Testis (tissue), 3 donors: ENCODE data around the gene CENPX. TPM values are rescaled to one million over a fixed set of nuclear protein-coding genes. Genes with fewer than 3 reads are reported as not detected.

Source experiments
- DNase-seq: peaks from one replicate; pipeline ENCODE4 v3.0.0-alpha.2; 2019
- H3K27ac ChIP-seq, 2 donors: fragments of 200-600 bp; sonication (generic); one replicate each; pipeline ENCODE4 v1.5.1; 2019
- H3K27me3 ChIP-seq: fragments of 200-600 bp; sonication (generic); one replicate; pipeline ENCODE4 v1.5.1; 2019
- H3K36me3 ChIP-seq: fragments of 200-600 bp; sonication (generic); one replicate; pipeline ENCODE4 v1.5.1; 2017; ENCODE audit warnings: low read depth; ENCODE audit errors: missing control alignments
- H3K4me1 ChIP-seq: fragments of 200-600 bp; sonication (generic); one replicate; pipeline ENCODE4 v1.5.1; 2019
- H3K4me3 ChIP-seq, 2 donors: fragments of 200-600 bp; sonication (generic); one replicate each; pipeline ENCODE4 v1.5.1; 2017 to 2019
- H3K9me3 ChIP-seq: fragments of 200-600 bp; sonication (generic); one replicate; pipeline ENCODE4 v1.5.1; 2017
- POLR2A ChIP-seq: fragments of 450-650 bp; IDR thresholded peaks from one replicate; pipeline ENCODE4 v1.6.1; 2017; ENCODE audit warnings: antibody characterized with exemption, mild to moderate bottlenecking, moderate library complexity
- WGBS, 2 donors: methylation state at CpG; one replicate each; pipeline ENCODE4 v1.1.5; 2018; 5-methylcytosine and 5-hydroxymethylcytosine counted together
- intact Hi-C: fragments of 100-400 bp; cut with DNase I; formaldehyde crosslinking; loops from one replicate; pipeline ENCODE4 v1.15.1; 2023; ENCODE audit warnings: low total_unique reads
- polyA plus RNA-seq: library from polyadenylated mRNA; stranded (reverse); fragments of 350-450 nt; fragmentation: Illumina TruSeq; extraction: RNeasy Lipid Tissue Mini Kit (QIAGEN cat#74804); gene quantifications from one replicate; pipeline ENCODE4 v1.2.3, GENCODE V29; 2014; ENCODE audit warnings: low read depth, low replicate concordance; ENCODE audit not compliant: insufficient read depth
- total RNA-seq, 2 donors: library from RNA; depleted of rRNA; stranded (reverse); fragments of >200 nt; gene quantifications; one replicate each; pipeline ENCODE4 v1.2.3, GENCODE V29; 2016
- TF ChIP-seq, protein P1 (sequence below), 3 experiments: fragments of 450-650 bp in 2 of 3; fragments of 200-600 bp in 1 of 3; sonication (generic) in 1 of 3; IDR thresholded peaks; one replicate each; pipeline ENCODE4 v1.5.1; 2016 to 2019; ENCODE audit warnings: antibody characterized with exemption in 3 of 3, mild to moderate bottlenecking in 2 of 3, moderate library complexity in 1 of 3

The CENPX gene
- total and polyA plus RNA-seq, 3 donors from 2014 or later: 43.0 to 51.8 (median 43.5) TPM

DNA sequence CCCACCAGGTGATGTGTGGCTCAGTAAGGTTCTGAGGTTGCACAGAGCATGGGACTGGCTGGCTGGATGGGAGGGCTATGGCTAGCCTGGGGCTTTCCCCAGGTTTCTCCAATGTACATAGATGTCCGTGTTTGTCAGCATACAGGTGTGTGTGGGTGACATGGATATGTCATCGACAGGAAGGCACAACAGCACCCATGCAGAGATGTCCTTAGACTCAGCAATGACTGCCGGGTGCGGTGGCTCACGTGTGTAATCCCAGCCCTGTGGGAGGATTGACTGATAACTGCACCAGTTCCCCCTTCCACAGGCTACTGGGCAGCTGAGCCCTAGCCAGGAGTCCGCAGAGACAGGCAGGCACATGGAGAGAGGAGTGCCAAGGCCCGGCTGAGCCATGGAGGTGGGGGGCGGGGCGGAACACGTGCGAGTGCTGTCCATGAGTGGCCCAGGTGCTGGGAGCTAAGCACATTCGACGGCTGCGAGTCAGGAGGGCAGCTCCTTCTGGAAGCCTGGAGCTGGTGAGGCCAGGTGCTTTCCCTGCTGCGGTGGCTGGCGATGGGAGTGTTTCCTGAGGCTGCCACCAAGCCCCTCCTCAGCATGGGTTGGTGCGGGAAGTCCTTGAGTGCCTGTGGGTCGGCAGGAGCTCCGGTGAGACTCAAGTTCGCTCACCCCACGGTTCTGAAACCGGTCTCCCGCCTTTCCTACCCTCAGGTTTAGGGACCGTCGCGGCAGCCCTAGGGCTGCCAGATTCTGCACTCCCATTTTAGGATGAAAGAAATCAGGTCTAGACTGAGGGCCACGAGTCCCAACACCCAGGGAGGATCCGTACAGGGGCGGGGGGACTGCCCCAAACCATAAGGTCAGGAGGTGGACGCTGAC lies 46.1 kb downstream of the CENPX start:
- DNase-seq: peak; percentile 54
- H3K27me3 ChIP-seq: no peaks in the 10 kb centered on the region
- intact Hi-C loops: no loop called here
- peak overlapping the region; percentile 52 to 94 for H3K27ac ChIP-seq
- no peaks in the 10 kb centered on the region for H3K9me3 ChIP-seq
- peak overlapping the region; percentile 82 to 89 for H3K4me3 ChIP-seq
- 16 to 24% methylated on average over 26 to 27 of the region's 30 CpGs for WGBS, 2 donors
- peaks cover 11% of the 10 kb centered on the region for H3K4me1 ChIP-seq
- TF ChIP-seq, protein P1, sequence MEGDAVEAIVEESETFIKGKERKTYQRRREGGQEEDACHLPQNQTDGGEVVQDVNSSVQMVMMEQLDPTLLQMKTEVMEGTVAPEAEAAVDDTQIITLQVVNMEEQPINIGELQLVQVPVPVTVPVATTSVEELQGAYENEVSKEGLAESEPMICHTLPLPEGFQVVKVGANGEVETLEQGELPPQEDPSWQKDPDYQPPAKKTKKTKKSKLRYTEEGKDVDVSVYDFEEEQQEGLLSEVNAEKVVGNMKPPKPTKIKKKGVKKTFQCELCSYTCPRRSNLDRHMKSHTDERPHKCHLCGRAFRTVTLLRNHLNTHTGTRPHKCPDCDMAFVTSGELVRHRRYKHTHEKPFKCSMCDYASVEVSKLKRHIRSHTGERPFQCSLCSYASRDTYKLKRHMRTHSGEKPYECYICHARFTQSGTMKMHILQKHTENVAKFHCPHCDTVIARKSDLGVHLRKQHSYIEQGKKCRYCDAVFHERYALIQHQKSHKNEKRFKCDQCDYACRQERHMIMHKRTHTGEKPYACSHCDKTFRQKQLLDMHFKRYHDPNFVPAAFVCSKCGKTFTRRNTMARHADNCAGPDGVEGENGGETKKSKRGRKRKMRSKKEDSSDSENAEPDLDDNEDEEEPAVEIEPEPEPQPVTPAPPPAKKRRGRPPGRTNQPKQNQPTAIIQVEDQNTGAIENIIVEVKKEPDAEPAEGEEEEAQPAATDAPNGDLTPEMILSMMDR (IDR thresholded peaks at IDR 0.05): no peak
- TF ChIP-seq POLR2A: no peak
- no peaks in the 10 kb centered on the region for H3K36me3 ChIP-seq

DNA sequence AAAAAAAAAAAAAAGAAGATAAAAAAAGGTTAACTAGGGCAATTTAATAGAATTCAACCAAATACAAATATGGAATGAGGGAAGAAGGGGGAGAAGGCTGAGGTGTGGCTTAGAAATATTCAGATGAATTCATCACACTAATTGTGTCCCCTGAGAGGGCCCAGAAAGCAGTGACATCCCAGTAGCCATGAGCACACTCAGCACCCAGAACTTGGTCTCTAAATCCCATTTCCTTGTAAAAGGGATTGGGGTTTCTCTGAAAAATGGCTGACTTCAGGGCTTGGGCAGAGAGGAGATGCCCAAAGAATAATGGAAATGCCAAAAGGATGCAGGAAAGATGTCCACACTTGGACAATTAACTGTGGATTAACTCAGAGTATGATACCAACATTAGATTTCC lies 49.2 kb downstream of the CENPX start:
- DNase-seq: no peak
- intact Hi-C loops: no loop called here

DNA sequence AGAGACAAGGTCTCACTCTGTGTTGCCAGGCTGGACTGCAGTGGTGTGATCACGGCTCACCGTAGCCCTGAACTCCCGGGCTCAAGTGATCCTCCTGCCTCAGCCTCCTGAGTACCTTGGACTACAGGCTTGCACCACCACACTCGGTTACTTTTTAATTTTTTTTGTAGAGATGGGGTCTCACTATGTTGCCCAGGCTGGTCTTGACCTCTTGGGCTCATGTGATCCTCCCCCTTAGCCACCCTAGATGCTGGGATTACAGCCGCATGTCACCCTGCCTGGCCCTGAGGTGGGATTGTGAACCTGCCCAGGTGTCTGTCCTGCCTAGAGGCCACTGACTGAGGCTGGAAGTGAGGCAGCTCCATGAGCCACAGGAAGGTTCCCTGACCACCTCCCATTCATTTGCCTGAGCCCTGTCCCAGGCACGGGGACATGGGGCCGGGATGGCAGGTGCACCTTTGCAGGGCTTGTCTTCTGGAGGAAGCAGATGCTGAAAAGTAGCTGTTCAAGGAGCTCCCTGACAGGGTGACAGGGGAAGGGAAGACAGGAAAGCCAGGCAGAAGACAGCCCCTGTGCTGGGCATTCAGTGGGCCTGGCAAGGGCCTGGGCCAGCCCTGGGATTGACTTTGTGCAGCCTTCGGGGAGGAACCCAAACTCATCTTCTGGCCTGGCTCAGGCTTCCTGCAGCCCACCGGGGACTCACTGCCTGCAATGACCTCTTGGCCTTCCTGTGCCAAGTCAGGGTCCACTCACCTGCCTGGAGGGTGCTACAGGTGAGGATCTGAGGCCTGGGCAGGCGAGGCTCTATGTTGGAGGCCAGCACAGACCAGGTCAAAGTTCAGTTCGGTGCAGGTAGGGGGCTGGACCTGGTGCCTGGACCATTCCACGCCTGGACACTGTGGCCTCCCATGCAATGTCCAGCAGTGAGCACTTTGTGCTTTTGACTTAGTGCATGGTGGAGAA lies 53.5 kb downstream of the CENPX start:
- Histone ChIP-seq H3K4me1 (peaks cover 17% of the 10 kb centered on the region), H3K36me3 (no peaks in the 10 kb centered on the region), H3K27me3 (no peaks in the 10 kb centered on the region), H3K4me3 (no peak overlapping the region), H3K27ac (no peak overlapping the region), H3K9me3 (no peaks in the 10 kb centered on the region)
- no peak for DNase-seq
- 91 to 92% methylated on average over 9 to 12 of the region's 12 CpGs for WGBS, 2 donors
- no peak for TF ChIP-seq POLR2A
- TF ChIP-seq, protein P1 (IDR thresholded peaks at IDR 0.05): no peak
- intact Hi-C loops: no loop called here

More for the DNA sequence above, 49.2 kb downstream of the CENPX start:
- Histone ChIP-seq H3K9me3 (no peaks in the 10 kb centered on the region), H3K36me3 (no peaks in the 10 kb centered on the region), H3K27me3 (no peaks in the 10 kb centered on the region), H3K4me1 (peaks cover 8% of the 10 kb centered on the region), H3K27ac (no peak overlapping the region), H3K4me3 (no peak overlapping the region)
- TF ChIP-seq POLR2A: no peak
- TF ChIP-seq, protein P1 (IDR thresholded peaks at IDR 0.05): no peak

Other genes with a start within 250 kb of the CENPX start
- gene GCGR, start 218.7 kb downstream of the CENPX start, total RNA-seq: 1 to 10 TPM; 1.3 to 1.5 TPM
- gene GCGR, start 218.7 kb downstream of the CENPX start, polyA plus RNA-seq: 0.88 TPM
- 100 to 1,000 TPM; 160 to 181 TPM for gene MCRIP1, start 189.6 kb downstream of the CENPX start, total RNA-seq
- gene MCRIP1, start 189.6 kb downstream of the CENPX start, polyA plus RNA-seq: 206 TPM
- 1 to 10 TPM; 1.6 to 1.9 TPM for gene PPP1R27, start 187.8 kb downstream of the CENPX start, total RNA-seq
- gene PPP1R27, start 187.8 kb downstream of the CENPX start, polyA plus RNA-seq: 7.5 TPM
- gene P4HB, start 162.3 kb downstream of the CENPX start, total RNA-seq: 100 to 1,000 TPM; 205 to 230 TPM
- 213 TPM for gene P4HB, start 162.3 kb downstream of the CENPX start, polyA plus RNA-seq
- 100 to 1,000 TPM; 135 to 161 TPM for gene ARHGDIA, start 151.5 kb downstream of the CENPX start, total RNA-seq
- gene ARHGDIA, start 151.5 kb downstream of the CENPX start, polyA plus RNA-seq: 201 TPM
- 100 to 1,000 TPM; 114 to 124 TPM for gene ALYREF, start 131.3 kb downstream of the CENPX start, total RNA-seq
- gene ALYREF, start 131.3 kb downstream of the CENPX start, polyA plus RNA-seq: 140 TPM
- 100 to 1,000 TPM; 191 to 198 TPM for gene ANAPC11, start 131.2 kb downstream of the CENPX start, total RNA-seq
- 195 TPM for gene ANAPC11, start 131.2 kb downstream of the CENPX start, polyA plus RNA-seq
- 10 to 100 TPM; 22.7 to 27.3 TPM for gene NPB, start 120.6 kb downstream of the CENPX start, total RNA-seq
- 1.8 TPM for gene NPB, start 120.6 kb downstream of the CENPX start, polyA plus RNA-seq
- gene PCYT2, start 111.5 kb downstream of the CENPX start, total RNA-seq: 100 to 1,000 TPM; 171 to 438 TPM
- gene PCYT2, start 111.5 kb downstream of the CENPX start, polyA plus RNA-seq: 488 TPM
- 10 to 100 TPM; 48.4 to 59.3 TPM for gene SIRT7, start 104.7 kb downstream of the CENPX start, total RNA-seq
- gene SIRT7, start 104.7 kb downstream of the CENPX start, polyA plus RNA-seq: 34.1 TPM
- 10 to 100 TPM; 31.7 to 36.9 TPM for gene MAFG, start 95.1 kb downstream of the CENPX start, total RNA-seq
- 21.8 TPM for gene MAFG, start 95.1 kb downstream of the CENPX start, polyA plus RNA-seq
- 10 to 100 TPM; 13.8 to 19.2 TPM for gene PYCR1, start 85.6 kb downstream of the CENPX start, total RNA-seq
- 28.9 TPM for gene PYCR1, start 85.6 kb downstream of the CENPX start, polyA plus RNA-seq
- gene MYADML2, start 75.6 kb downstream of the CENPX start, total RNA-seq: under 1 TPM; 0.16 to 0.25 TPM
- gene MYADML2, start 75.6 kb downstream of the CENPX start, polyA plus RNA-seq: 0.57 TPM
- gene NOTUM, start 61.7 kb downstream of the CENPX start, total RNA-seq: 10 to 100 TPM in 1 of 2 donors, 1 to 10 TPM in 1; 9.5 to 13.2 TPM
- 5.1 TPM for gene NOTUM, start 61.7 kb downstream of the CENPX start, polyA plus RNA-seq
- 10 to 100 TPM; 46.2 to 49.7 TPM for gene ASPSCR1, start 45.2 kb downstream of the CENPX start, total RNA-seq
- gene ASPSCR1, start 45.2 kb downstream of the CENPX start, polyA plus RNA-seq: 40.5 TPM
- gene LRRC45, start 427 bp upstream of the CENPX start, total RNA-seq: 10 to 100 TPM; 10.7 to 12.8 TPM
- gene LRRC45, start 427 bp upstream of the CENPX start, polyA plus RNA-seq: 5.7 TPM
- gene RAC3, start 8.8 kb upstream of the CENPX start, total RNA-seq: 100 to 1,000 TPM in 1 of 2 donors, 10 to 100 TPM in 1; 74.3 to 102 TPM
- gene RAC3, start 8.8 kb upstream of the CENPX start, polyA plus RNA-seq: 42.3 TPM
- 100 to 1,000 TPM; 134 to 188 TPM for gene DCXR, start 14.8 kb upstream of the CENPX start, total RNA-seq
- 109 TPM for gene DCXR, start 14.8 kb upstream of the CENPX start, polyA plus RNA-seq
- 100 to 1,000 TPM in 1 of 2 donors, 10 to 100 TPM in 1; 73.3 to 102 TPM for gene RFNG, start 28.9 kb upstream of the CENPX start, total RNA-seq
- gene RFNG, start 28.9 kb upstream of the CENPX start, polyA plus RNA-seq: 50.5 TPM
- gene GPS1, start 29.0 kb upstream of the CENPX start, total RNA-seq: 100 to 1,000 TPM; 170 to 190 TPM
- 178 TPM for gene GPS1, start 29.0 kb upstream of the CENPX start, polyA plus RNA-seq
- 100 to 1,000 TPM; 117 to 132 TPM for gene DUS1L, start 42.9 kb upstream of the CENPX start, total RNA-seq
- gene DUS1L, start 42.9 kb upstream of the CENPX start, polyA plus RNA-seq: 127 TPM
- 10 to 100 TPM; 76.2 to 93.0 TPM for gene FASN, start 75.4 kb upstream of the CENPX start, total RNA-seq
- gene FASN, start 75.4 kb upstream of the CENPX start, polyA plus RNA-seq: 47.6 TPM
- gene CCDC57, start 190.0 kb upstream of the CENPX start, total RNA-seq: 100 to 1,000 TPM in 1 of 2 donors, 10 to 100 TPM in 1; 71.8 to 111 TPM
- 61.3 TPM for gene CCDC57, start 190.0 kb upstream of the CENPX start, polyA plus RNA-seq
- 10 to 100 TPM; 67.7 to 71.4 TPM for gene SLC16A3, start 206.2 kb upstream of the CENPX start, total RNA-seq
- 70.6 TPM for gene SLC16A3, start 206.2 kb upstream of the CENPX start, polyA plus RNA-seq